NCI-H1436 (cell line): ENCODE measurements around the gene AUTS2.
A peak's percentile ranks its signal among the peaks of the same experiment; 100 is the strongest.

Source experiments
- DNase-seq: peaks from one replicate; lab custom pipeline; 2025; lab: John Stamatoyannopoulos, UW

AUTS2 gene

GRCh38 chr7:69723663-69724062 lies 125.4 kb downstream of the AUTS2 start:
- no peak for DNase-seq

- DNase-seq: no peak
Observed at GRCh38 chr7:69728304-69728703, 130.0 kb downstream of the AUTS2 start.

GRCh38 chr7:69732203-69732602 lies 133.9 kb downstream of the AUTS2 start:
- no peak for DNase-seq

GRCh38 chr7:69735582-69735981 lies 137.3 kb downstream of the AUTS2 start:
- no peak for DNase-seq

GRCh38 chr7:69736126-69736810 lies 138.0 kb downstream of the AUTS2 start:
- DNase-seq: peak; percentile 19

- DNase-seq: peak; percentile 36
Observed at GRCh38 chr7:69738396-69738951, 140.2 kb downstream of the AUTS2 start.

GRCh38 chr7:69739190-69739589 lies 140.9 kb downstream of the AUTS2 start:
- DNase-seq: no peak

- no peak for DNase-seq
Observed at GRCh38 chr7:69739931-69740431, 141.7 kb downstream of the AUTS2 start.

GRCh38 chr7:69742237-69742636 lies 144.0 kb downstream of the AUTS2 start:
- no peak for DNase-seq

GRCh38 chr7:69743436-69743835 lies 145.2 kb downstream of the AUTS2 start:
- DNase-seq: no peak

- DNase-seq: no peak
Observed at GRCh38 chr7:69744026-69744425, 145.8 kb downstream of the AUTS2 start.

GRCh38 chr7:69746383-69746782 lies 148.1 kb downstream of the AUTS2 start:
- DNase-seq: no peak

GRCh38 chr7:69747144-69747543 lies 148.9 kb downstream of the AUTS2 start:
- no peak for DNase-seq

GRCh38 chr7:69748530-69748929 lies 150.3 kb downstream of the AUTS2 start:
- DNase-seq: no peak

GRCh38 chr7:69749372-69749979 lies 151.2 kb downstream of the AUTS2 start:
- no peak for DNase-seq

- no peak for DNase-seq
Observed at GRCh38 chr7:69749994-69750393, 151.7 kb downstream of the AUTS2 start.

- no peak for DNase-seq
Observed at GRCh38 chr7:69751026-69751425, 152.8 kb downstream of the AUTS2 start.

- no peak for DNase-seq
Observed at GRCh38 chr7:69753981-69754380, 155.7 kb downstream of the AUTS2 start.

- no peak for DNase-seq
Observed at GRCh38 chr7:69754476-69754875, 156.2 kb downstream of the AUTS2 start.

- no peak for DNase-seq
Observed at GRCh38 chr7:69756235-69756634, 158.0 kb downstream of the AUTS2 start.

GRCh38 chr7:69757528-69757927 lies 159.3 kb downstream of the AUTS2 start:
- no peak for DNase-seq

- no peak for DNase-seq
Observed at GRCh38 chr7:69757981-69758430, 159.7 kb downstream of the AUTS2 start.

- DNase-seq: no peak
Observed at GRCh38 chr7:69759373-69759772, 161.1 kb downstream of the AUTS2 start.
